Measurements from ENCODE around the gene MDM1. TPM values are rescaled to one million over a fixed set of nuclear protein-coding genes. Genes with fewer than 3 reads are reported as not detected.

Gene MDM1
- total RNA-seq, 1 donor from 2014 or later: 26.2 TPM

GRCh38 chr12:68304626-68305025 is 27.5 kb downstream of the MDM1 start:
- no peak for TF ChIP-seq CTCF (conservative IDR thresholded peaks at IDR 0.05)
- H3K9me3 Mint-ChIP-seq: peaks cover 6% of the 10 kb centered on the region
- no peaks in the 10 kb centered on the region for H3K4me1 Mint-ChIP-seq
- DNase-seq (ENCODE audit: low read depth, low spot score): no peak
- H3K27me3 Mint-ChIP-seq (ENCODE audit: low read depth): no peaks in the 10 kb centered on the region
- no peak overlapping the region for H3K27ac Mint-ChIP-seq (ENCODE audit: unreplicated experiment)
- H3K36me3 Mint-ChIP-seq (ENCODE audit: low read depth): peaks cover 51% of the 10 kb centered on the region
- H3K4me3 Mint-ChIP-seq: no peak overlapping the region

GRCh38 chr12:68303850-68304249 is 28.3 kb downstream of the MDM1 start:
- Mint-ChIP-seq H3K9me3 (peaks cover 6% of the 10 kb centered on the region), H3K4me3 (no peak overlapping the region), H3K27ac (ENCODE audit: unreplicated experiment) (peak overlapping the region; percentile 36), H3K27me3 (ENCODE audit: low read depth) (no peaks in the 10 kb centered on the region), H3K36me3 (ENCODE audit: low read depth) (peaks cover 54% of the 10 kb centered on the region), H3K4me1 (no peaks in the 10 kb centered on the region)
- no peak for TF ChIP-seq CTCF (conservative IDR thresholded peaks at IDR 0.05)
- DNase-seq (ENCODE audit: low read depth, low spot score): no peak

- no peaks in the 10 kb centered on the region for H3K4me1 Mint-ChIP-seq
- DNase-seq (ENCODE audit: low read depth, low spot score): no peak
- no peak overlapping the region for H3K4me3 Mint-ChIP-seq
- no peak overlapping the region for H3K27ac Mint-ChIP-seq (ENCODE audit: unreplicated experiment)
- no peaks in the 10 kb centered on the region for H3K27me3 Mint-ChIP-seq (ENCODE audit: low read depth)
- H3K36me3 Mint-ChIP-seq (ENCODE audit: low read depth): peaks cover 40% of the 10 kb centered on the region
- no peak for TF ChIP-seq CTCF (conservative IDR thresholded peaks at IDR 0.05)
- peaks cover 6% of the 10 kb centered on the region for H3K9me3 Mint-ChIP-seq
Measured at GRCh38 chr12:68297929-68298328, 34.2 kb downstream of the MDM1 start.

- Mint-ChIP-seq H3K27ac (ENCODE audit: unreplicated experiment) (no peak overlapping the region), H3K4me1 (no peaks in the 10 kb centered on the region), H3K36me3 (ENCODE audit: low read depth) (peaks cover 10% of the 10 kb centered on the region), H3K4me3 (no peak overlapping the region), H3K9me3 (no peaks in the 10 kb centered on the region), H3K27me3 (ENCODE audit: low read depth) (no peaks in the 10 kb centered on the region)
- no peak for DNase-seq (ENCODE audit: low read depth, low spot score)
- no peak for TF ChIP-seq CTCF (conservative IDR thresholded peaks at IDR 0.05)
Measured at GRCh38 chr12:68294251-68294650, 37.9 kb downstream of the MDM1 start.

GRCh38 chr12:68293347-68293746 is 38.8 kb downstream of the MDM1 start:
- H3K9me3 Mint-ChIP-seq: no peaks in the 10 kb centered on the region
- H3K4me3 Mint-ChIP-seq: no peak overlapping the region
- H3K36me3 Mint-ChIP-seq (ENCODE audit: low read depth): peaks cover 8% of the 10 kb centered on the region
- no peaks in the 10 kb centered on the region for H3K27me3 Mint-ChIP-seq (ENCODE audit: low read depth)
- no peak for DNase-seq (ENCODE audit: low read depth, low spot score)
- H3K27ac Mint-ChIP-seq (ENCODE audit: unreplicated experiment): no peak overlapping the region
- no peaks in the 10 kb centered on the region for H3K4me1 Mint-ChIP-seq
- TF ChIP-seq CTCF (conservative IDR thresholded peaks at IDR 0.05): no peak
